ENCODE data around the gene POLR3B. TPM values are rescaled to one million over a fixed set of nuclear protein-coding genes. Genes with fewer than 3 reads are reported as not detected.

The POLR3B gene
- total and polyA plus RNA-seq, 2 of the 13 experiments (the other 11 are each of a cell fraction or from before 2014, with no cell fraction given) = 4.8 to 13.1 TPM

DNA sequence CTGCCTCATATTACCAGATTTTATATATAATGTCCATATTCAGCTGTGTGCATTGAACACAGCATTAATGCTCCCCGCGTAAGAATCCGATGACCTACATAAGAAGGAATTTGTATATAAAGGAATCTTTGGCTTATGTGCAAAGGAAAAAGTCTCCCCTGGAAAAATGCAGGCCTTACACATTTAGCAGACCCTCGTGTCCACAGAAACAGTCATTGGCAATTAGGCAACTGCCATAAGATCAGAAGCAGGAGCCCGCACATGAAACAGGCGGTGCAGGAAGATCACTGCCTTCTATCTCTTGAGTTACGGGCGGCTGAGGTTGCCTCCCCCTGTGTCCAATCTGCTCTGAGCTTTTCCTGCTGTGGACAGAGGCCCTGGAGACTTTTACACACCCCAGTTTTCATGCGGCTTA, 162.1 kb downstream of the POLR3B start:
- Histone ChIP-seq H3K9ac (ENCODE audit: insufficient read depth, low read depth, low read length) (no peak overlapping the region), H3K4me3 (replicated peaks in 1 of 3; ENCODE audit: insufficient read depth in 1 of 3, low read depth in 2 of 3, low read length in 3 of 3) (no peak overlapping the region), H3K36me3 (replicated peaks in 1 of 2; ENCODE audit: control insufficient read depth in 1 of 2, insufficient read depth in 2 of 2, low read length in 2 of 2) (no peaks in the 10 kb centered on the region), H3K4me2 (ENCODE audit: low read depth, low read length) (no peak overlapping the region), H4K20me1 (ENCODE audit: insufficient read depth, low read length) (no peaks in the 10 kb centered on the region), H3K9me3 (ENCODE audit: low read length) (no peaks in the 10 kb centered on the region), H3K79me2 (ENCODE audit: insufficient read depth, low read length) (no peaks in the 10 kb centered on the region), H2AFZ (ENCODE audit: low read length) (no peak overlapping the region), H3K27ac (ENCODE audit: extremely low read length, insufficient read depth, low read length) (no peak overlapping the region), H3K27me3 (ENCODE audit: control insufficient read depth in 1 of 2, insufficient read depth in 2 of 2, low read length in 2 of 2) (0 out of 5 replicates have a peak, but pooled peaks cover 0 to 4% of the 10 kb centered on the region in 2 experiments), H3K4me1 (ENCODE audit: insufficient read depth, low read length) (peaks cover 12% of the 10 kb centered on the region)
- WGBS (ENCODE audit: low lambda C conversion rate) = 78% methylated on average over 9 of the region's 9 CpGs
- POLR2A ChIA-PET = no interaction called here
- FAIRE-seq (no peak), ATAC-seq (no peak), DNase-seq (ENCODE audit: low spot score) (no peak)
- CTCF ChIA-PET (ENCODE audit: low intra/inter-chr PET ratio, low total read pairs) = no interaction called here
- in situ Hi-C loops (cut with HindIII; ENCODE audit: extremely low pct_ligation_motif_present, low pct_unique_long_range_greater_than_20kb) (no loop called here), intact Hi-C loops (cut with micrococcal nuclease; ENCODE audit: unreplicated experiment) (loop anchor here (5.0 kb wide), 1 partner anchor 403 kb away; no protein-coding TSS in a partner anchor)
- no TSS peak for BruUV-seq (replicated peaks)
- TF ChIP-seq ZNF333 (CRISPR knock-in tag; IDR thresholded peaks at IDR 0.05; ENCODE audit: borderline replicate concordance) (no peak), ZNF281 (CRISPR knock-in tag; IDR thresholded peaks at IDR 0.05; ENCODE audit: borderline replicate concordance) (no peak), BRCA1 (CRISPR knock-in tag; IDR thresholded peaks at IDR 0.05) (no peak)

DNA sequence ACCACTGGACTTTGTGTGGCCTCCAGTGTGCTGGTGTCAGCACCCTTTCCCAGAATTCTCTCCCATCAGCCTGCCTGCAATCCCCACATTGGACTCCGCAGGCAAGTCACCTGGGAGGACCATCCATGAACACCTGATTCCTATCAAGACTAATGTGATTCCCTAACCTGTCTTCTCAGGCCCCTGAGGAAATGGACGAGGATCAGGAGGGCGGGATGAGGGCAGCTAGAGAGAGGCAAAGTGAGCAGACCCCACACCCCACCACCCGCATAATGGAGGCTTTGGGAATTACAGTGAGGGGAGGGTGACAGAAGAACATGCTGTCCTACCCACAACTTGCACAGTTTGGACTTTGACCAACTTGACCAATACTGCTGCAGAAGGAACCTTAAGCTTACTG, 164.4 kb downstream of the POLR3B start:
- FAIRE-seq (no peak), ATAC-seq (no peak), DNase-seq (ENCODE audit: low spot score) (no peak)
- peaks cover 12% of the 10 kb centered on the region for H3K4me1 ChIP-seq (ENCODE audit: insufficient read depth, low read length)
- no peaks in the 10 kb centered on the region for H3K9me3 ChIP-seq (ENCODE audit: low read length)
- no peak overlapping the region for H3K4me3 ChIP-seq (replicated peaks in 1 of 3; ENCODE audit: insufficient read depth in 1 of 3, low read depth in 2 of 3, low read length in 3 of 3)
- ChIA-PET POLR2A (no interaction called here), CTCF (ENCODE audit: low intra/inter-chr PET ratio, low total read pairs) (no interaction called here)
- no peak overlapping the region for H3K27ac ChIP-seq (ENCODE audit: extremely low read length, insufficient read depth, low read length)
- intact Hi-C loops (cut with micrococcal nuclease; ENCODE audit: unreplicated experiment) (no loop called here), in situ Hi-C loops (cut with HindIII; ENCODE audit: extremely low pct_ligation_motif_present, low pct_unique_long_range_greater_than_20kb) (no loop called here)
- 0 out of 5 replicates have a peak, but pooled peaks cover 0 to 4% of the 10 kb centered on the region in 2 experiments for H3K27me3 ChIP-seq (ENCODE audit: control insufficient read depth in 1 of 2, insufficient read depth in 2 of 2, low read length in 2 of 2)
- H3K36me3 ChIP-seq (replicated peaks in 1 of 2; ENCODE audit: control insufficient read depth in 1 of 2, insufficient read depth in 2 of 2, low read length in 2 of 2) = no peaks in the 10 kb centered on the region
- no peaks in the 10 kb centered on the region for H3K79me2 ChIP-seq (ENCODE audit: insufficient read depth, low read length)
- 95% methylated on average over 4 of the region's 4 CpGs for WGBS (ENCODE audit: low lambda C conversion rate)
- TF ChIP-seq DPF2 (CRISPR knock-in tag; IDR thresholded peaks at IDR 0.05; ENCODE audit: borderline replicate concordance, low read depth) (no peak), EHMT2 (IDR thresholded peaks at IDR 0.05; ENCODE audit: borderline replicate concordance, low read depth, low read length) (no peak), PAF1 (CRISPR knock-in tag; IDR thresholded peaks at IDR 0.05) (no peak), RFX5 (IDR thresholded peaks at IDR 0.05; ENCODE audit: low read depth, low read length) (no peak)
- no peak overlapping the region for H3K4me2 ChIP-seq (ENCODE audit: low read depth, low read length)
- no TSS peak for BruUV-seq (replicated peaks)
- H3K9ac ChIP-seq (ENCODE audit: insufficient read depth, low read depth, low read length) = no peak overlapping the region
- H2AFZ ChIP-seq (ENCODE audit: low read length) = no peak overlapping the region
- no peaks in the 10 kb centered on the region for H4K20me1 ChIP-seq (ENCODE audit: insufficient read depth, low read length)
